ENCODE results near the gene SIAH3.
"Not testable (repeated sequence)": the region's sequence is repeated elsewhere in the genome, so short reads cannot be mapped to it uniquely, and the experiment has no call there.

SIAH3 gene, protein sequence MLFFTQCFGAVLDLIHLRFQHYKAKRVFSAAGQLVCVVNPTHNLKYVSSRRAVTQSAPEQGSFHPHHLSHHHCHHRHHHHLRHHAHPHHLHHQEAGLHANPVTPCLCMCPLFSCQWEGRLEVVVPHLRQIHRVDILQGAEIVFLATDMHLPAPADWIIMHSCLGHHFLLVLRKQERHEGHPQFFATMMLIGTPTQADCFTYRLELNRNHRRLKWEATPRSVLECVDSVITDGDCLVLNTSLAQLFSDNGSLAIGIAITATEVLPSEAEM

DNA sequence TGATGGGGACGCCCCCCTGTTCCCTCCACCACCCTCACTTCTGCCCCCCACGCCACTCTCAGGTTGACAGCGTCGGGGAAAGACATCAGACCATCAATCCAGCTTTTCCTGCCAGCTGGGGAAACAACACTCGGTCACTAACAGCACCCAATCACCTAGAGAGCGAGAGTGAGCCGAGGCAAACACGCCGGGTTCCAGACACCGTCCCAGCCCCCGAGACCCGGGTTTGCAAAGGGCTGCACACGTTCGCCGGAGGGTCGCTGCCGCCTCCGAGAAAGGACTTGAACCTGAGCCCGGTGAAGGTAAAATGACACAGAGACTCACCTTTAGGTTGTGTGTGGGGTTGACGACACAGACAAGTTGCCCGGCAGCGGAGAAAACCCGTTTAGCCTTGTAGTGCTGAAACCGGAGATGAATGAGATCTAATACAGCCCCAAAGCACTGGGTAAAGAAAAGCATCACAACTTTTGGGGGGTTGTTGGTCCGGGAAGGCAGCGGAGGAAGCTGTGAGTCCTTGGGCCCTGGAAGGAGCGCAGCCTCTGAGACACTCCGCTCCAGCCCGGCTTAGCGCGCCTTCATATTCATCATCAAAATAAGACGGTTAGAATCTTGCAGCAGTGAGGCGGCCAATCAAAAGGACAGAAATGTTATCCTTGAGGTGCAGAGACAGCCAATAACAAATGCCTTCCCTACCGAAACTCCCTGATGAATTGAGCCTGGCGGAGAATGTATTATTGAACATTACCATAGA is at the start of gene SIAH3:
Gene SIAH3 (minus strand): TSS at position 583 of the 751 bp plus-strand sequence. CDS start 124 bp downstream, at position 459.
- no peak for DNase-seq

DNA sequence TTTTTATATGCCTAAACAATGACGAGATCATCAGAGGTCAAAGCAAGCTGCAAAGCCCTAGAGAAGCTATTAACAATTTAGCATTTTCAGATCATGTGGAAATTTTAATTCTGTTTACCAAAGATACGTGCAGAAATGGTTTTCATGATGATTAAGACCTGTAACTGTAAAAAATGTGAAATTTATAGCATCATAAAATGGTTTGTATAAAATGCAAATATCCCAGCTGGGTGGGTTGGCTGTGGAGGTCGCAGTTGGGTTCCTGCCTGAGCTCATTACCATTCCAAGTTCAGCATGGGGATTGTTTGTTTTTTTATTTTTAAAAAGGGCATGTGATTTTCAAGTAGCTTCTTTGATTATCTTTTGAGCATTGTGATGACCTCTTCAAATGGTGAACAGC is 47.9 kb upstream of the SIAH3 start:
- DNase-seq = no peak

DNA sequence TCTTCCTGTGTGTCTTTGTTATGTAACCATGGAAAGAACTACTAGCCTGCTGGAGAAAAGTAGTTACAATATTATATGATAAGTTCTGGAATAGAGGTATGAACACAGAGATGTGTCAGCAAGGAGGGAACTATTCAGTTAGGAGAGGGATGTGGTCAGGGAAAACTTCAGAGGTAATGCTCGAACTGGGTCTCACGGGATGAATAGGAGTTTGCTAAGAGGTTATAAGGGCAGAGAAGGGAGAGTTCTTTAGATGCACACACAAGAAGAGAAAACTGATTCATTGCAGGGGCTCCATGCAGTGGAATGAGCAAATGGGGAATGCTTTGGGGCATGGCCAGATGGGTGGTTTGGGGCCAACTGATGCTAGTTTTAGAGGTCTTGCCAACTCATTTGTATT is 46.0 kb upstream of the SIAH3 start:
- no peak for DNase-seq

DNA sequence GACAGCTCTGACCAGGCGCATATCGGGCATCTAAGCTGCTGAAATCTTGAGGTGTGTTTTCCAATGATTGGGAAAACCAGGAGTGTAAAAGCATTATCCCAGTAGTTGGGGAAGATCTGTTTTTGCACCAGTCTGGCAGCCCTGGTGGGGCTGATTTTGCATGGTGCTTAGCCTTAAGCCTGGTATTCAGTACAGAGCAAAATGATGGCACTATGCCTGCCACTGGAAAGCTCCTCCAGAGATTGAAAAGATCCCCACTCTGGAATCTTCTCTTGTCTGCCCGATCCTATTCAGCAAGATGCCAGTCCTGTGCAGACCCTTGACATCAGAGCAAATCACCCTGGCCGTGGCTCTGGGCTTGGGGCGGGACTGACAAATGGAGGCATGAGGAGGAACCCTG is 44.7 kb upstream of the SIAH3 start:
- no peak for DNase-seq

DNA sequence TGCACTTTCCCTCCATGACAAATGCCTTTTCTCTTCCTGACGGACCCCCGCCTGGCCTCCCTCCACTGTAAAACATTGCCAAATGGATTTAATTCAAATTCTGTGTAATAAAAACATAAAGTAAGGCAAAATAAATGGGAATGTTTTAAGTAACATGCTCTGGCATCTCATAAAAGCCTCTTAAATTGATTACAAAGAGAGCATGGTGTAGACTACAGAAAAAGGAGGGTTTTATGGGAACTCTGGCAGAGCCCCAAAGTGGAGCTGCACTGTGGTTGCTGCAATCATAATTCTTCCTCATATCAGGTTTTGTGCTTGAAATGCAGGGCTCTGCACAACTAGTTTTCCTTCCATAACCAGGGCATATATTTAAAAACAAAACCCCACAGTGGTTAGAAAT is 44.3 kb upstream of the SIAH3 start:
- DNase-seq = no peak

DNA sequence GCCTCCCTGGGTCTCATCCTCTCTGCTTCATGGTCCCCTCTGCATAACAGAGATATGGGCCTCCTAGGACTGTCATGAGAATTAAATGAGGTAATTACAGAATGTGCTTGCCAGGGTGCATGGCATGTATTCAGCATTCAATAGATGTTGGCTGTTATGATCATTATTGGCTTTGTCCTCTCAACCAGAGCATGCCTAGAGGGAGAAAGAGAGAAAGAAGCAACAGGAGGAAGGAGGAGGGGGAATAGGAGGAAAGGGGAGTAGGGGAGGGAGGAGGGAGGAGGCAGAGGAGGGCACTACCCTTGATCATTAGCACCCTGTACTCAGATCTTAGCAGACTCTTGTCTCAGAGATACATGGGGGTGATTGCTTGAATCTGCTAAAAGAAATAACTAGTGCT is 41.0 kb upstream of the SIAH3 start:
- DNase-seq = no peak

DNA sequence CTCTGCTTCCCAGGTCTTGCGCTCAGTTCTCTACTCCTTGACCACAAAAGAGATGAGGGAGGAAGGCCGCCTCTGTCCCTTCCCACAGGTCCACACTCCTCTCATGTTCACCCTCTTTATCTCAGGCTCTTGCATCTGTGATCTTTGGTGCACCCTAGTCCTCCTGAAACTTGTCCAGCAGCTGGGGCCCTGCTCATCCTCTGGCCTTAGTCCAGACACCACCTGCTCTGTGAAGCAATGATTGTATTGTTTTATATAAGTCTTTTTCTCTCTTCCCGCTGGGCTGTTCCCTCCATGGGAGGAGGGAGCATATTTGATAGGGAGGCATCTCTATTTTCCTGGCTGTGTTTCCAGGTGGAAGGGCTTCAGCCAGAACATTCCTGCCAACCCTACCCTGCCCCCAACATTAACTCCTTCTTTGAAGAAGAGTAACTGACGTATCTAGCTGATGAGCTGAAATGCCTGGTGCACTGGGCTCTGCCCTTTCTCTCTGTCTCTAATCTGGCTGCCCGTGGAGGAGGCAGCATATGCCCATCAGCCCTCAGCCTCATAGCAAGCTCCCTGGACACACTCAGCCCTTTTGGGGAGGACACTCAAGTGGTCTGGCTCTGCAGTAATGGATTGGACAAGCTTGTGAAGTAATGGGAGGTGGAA is 38.2 kb upstream of the SIAH3 start:
- DNase-seq = no peak

DNA sequence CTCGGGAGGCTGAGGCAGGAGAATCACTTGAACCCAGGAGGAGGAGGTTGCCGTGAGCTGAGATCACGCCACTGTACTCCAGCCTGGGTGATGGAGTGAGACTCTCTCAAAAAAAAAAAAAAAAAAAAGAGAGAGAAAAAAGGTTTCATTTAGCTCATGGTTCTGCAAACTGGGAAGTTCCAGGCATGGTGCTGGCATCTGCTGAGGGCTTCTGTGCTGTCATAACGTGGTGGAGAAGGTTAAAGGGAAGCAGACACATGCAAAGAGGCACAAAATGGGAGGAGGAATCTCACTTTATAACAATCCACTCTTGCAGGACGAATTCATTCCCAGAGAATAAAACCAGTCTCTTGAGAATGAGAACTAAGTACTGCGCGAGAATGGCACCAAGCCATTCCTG is 34.9 kb upstream of the SIAH3 start:
- DNase-seq = no peak

DNA sequence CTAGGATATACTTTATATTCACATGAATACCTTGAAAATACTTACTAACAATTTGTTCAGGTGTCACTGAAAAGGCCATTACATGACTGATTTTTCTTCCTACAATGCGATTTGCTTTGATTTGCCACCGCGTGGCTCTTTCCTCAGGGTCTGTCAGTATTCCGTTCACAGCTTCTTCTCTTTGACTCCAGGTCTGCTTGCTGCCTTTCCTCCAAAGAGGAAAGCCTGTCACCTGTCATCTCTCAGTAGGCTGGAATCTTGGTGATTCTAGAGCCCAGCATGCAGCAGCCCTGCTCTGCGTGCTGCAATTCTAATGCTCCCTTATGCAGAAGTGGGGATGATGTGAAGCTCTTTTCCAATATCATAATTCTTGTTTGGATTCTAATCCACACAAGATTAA is 33.6 kb upstream of the SIAH3 start:
- DNase-seq = no peak

DNA sequence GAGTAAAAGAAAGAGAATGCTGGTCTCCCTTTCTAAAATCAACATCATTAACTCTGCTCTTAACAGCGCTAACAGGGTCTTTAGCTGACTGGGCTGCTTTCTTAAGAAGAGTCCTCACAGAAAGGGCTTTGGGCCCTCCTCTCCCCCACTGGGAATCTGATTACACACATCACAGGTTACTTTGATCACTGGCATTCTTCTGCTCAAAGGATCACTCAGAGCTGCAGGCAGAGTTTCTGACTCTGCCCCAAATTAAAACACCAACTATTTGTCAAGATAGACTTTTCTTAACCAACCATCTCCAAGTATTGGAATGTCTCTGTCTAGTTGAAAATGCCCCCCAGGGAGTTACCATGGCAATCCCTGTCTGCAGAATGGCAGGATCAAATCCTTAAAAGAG is 31.1 kb upstream of the SIAH3 start:
- no peak for DNase-seq

DNA sequence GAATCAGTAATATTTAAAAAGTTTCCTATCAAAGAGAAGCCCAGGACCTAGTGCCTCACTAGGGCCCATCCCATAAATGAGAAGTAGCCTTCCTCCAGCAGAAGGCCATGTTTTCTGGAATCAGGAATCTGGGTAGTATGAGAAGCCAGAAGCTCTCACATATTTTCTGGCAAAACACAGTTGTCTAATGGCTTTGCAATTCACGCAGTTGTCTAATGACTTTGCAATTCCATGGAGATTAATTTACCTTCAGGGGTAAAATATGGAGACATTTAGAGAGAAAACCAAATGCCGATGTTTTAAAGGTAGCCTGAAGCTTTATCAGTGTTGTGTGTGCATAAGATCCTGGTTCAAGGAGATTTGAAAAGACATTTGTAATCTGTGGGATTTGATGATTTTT is 29.8 kb upstream of the SIAH3 start:
- no peak for DNase-seq

DNA sequence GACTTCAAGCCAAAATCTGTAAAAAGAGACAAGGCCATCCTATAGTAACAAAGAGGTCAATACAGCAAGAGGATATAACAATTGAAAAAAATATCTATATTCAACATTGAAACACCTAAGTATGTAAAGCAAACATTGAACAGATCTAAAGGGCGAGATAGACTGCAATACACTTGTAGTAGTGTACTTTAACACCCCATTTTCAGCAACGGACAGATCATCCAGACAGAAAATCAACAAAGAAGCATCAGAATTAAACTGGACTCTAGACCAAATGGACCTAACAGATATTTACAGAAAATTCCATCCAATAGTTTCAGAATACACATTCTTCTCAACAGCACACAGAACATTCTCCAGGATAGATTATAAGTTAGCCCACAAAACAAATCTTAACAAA is 28.7 kb upstream of the SIAH3 start:
- DNase-seq = no peak

DNA sequence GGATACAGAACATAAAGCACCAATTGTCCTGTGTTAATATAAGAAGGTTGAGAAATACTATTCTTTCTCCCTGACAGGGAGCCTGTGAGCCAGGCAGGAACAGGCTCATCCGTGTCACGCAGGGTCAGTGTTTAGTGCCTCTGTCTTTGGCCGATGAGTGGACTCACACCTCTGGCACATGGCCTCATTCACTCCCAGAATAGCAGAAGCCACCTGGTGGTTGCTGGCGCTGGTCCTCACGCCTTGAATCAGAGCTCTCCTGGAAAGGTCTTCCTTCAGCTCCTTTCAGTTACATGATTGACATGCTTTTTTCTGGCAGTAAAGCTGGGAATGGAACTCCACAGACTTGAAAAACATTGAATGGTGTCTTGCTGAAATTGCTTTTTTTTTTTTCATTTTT is 28.1 kb upstream of the SIAH3 start:
- no peak for DNase-seq

DNA sequence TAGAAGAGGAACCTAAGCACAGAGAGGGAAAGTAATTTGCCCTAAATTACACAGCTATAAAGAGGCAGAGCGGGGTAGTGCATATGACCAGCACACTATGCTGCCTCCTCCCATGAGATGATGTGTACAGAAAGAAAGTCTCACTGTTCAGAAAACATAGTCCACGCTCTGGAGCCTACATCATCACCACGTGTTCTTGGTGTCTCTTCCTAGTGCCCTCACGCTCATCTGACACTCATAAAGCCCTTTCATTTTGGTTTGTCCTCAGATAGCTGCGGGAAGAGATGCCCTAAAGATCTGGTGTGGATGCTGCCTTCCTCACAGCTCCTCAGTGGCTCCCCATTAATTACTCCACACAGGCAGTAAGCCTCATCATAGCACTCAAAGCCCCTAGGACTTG is 27.4 kb upstream of the SIAH3 start:
- no peak for DNase-seq

DNA sequence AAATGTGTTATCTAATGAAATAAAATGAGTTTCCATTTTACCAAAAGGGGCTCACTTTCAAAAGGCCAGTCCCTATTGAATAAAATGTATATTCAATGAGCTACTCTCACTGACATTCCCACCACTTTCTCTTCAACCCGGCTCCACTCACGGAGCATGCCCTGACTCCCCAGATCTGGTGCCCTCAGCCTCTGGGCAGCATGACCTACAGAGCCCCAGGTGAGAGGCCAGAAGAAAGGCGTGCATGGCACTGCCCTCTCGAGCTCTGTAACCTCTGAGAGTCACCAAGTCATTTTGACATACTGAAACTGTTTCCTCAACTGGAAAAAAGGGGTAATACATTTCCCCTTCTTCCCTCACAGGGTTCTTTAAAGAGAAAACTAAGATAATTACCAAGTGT is 25.2 kb upstream of the SIAH3 start:
- no peak for DNase-seq

DNA sequence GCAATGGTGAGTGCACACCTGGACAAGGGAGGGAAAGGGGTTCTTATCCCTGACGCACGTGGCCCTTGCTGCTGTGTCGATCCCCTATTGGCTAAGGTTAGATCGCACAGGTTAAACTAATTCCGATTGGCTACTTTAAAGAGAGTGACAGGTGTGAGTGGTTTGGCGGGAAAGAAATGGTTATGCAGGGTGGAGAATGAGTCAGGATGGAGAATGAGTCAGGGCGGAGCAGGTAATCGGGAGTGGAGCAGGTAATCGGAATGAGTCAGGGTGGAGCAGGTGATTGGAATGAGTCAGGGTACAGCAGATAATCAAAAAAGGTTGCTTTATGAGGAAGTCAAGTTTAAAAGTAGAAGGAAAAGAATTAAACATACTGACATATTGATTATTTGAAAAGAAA is 24.4 kb upstream of the SIAH3 start:
- no peak for DNase-seq

DNA sequence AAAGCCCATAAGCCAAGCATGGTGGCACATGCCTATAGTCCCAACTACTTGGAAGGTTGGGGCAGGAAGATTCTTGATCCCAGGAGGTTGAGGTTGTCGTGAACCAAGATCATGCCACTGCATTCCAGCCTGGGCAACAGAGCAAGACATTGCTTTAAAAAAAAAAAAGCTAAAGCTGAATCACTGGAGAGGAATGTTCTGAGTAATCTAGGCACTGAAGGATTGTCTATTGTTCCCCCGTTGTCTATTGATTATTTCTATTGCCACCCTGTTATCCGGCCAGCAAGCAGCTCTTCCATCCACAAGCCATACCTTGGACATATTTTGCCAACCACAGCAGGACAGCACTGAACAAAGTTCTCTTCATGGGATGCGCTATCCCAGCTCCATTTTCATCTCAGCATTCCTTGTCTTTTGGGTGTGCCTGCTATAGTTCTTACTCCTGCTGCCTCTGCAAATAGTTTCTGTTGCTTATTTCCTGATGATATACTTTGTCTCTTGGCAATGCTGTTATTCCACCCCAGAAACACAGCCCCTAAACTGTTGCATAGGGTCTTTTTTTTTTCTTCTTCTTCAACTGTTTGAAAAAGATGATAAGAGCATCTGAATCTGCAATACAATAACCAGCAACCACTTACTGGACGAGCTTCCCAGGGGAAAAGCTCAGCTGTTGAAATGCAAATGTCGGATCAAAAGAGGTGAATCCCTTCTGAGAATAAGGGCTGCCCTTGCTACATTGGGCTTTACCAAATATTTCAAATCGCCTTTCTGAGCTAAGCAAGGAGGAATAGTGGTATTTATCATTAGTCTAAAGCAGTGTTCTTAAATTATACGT is 22.2 kb upstream of the SIAH3 start:
- DNase-seq = no peak

DNA sequence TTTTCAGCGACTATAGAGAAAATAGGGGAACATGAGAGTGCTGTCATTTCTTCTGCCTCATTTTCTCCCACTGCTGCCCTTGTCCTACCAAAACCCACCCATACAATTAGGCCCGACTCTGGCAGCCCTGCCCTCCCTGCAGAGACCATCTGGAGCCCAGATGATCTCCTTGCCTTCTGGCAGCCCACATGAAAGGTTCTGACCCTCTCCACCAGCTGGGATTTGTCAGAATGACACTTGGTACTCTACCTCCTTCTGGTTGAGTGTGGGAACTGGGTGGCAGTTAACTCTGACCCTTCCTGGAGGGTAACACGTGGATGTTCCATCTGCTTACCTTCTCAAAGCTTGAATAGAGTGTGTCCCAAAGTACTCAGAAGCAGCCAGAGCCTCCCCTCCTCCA is 21.0 kb upstream of the SIAH3 start:
- DNase-seq = peak; percentile 50

DNA sequence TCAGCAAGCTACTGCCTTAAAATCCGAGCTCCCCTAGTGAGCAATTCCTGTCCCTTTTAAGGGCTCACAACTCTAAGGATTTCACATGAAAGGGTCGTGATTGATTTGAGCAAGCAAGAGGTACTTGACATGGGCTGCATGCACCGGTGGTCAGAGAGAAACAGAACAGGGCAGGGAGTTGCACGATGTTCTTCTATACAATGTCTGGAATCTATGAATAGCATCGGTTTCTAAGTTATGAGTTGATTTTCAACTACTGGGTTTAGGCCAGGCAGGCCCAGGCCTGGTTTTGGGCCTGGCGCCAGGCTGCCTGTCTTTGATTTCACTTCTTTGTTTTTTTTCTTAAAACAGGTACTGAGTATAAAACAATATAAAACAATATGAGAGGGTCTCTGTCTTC is 19.6 kb upstream of the SIAH3 start:
- not testable (repeated sequence) for DNase-seq

DNA sequence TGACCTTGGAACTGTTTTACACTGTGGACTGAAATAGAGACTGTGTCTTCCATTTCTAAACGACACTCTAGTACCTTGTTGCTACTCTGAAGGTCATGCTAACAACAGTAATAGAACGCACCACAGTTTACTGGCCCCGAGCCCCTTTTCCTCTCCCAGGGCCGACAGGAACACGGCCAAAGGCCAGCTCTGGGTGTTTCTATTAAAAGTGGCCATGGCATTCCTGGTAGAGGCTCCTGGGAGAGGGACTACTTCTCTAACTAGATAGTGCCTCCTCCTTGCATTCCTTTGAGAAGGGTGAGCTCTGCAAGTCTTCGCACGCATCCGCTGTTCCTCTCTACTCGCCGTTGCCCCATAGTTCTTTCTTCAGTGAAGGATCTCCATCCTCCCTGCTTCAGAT is 18.7 kb upstream of the SIAH3 start:
- DNase-seq = no peak

DNA sequence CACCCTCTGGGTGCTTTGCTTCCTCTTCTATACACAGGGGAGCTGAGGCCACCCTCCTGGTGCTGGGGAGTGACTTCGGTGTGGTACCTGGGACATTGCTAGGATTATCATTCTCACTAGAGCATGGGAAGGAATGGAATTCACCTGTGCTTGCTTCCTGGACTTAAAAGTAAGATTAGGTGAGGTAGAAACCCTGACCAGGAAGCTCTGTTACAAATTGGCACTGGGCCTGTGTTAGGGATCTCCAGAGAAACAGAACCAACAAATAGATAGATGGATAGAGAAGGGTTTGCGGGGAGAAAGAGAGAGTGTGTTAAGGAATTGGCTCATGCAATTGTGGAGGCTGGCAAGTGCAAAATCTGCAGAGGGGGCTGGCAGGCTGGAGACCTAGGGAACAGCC is 13.9 kb upstream of the SIAH3 start:
- DNase-seq = no peak

DNA sequence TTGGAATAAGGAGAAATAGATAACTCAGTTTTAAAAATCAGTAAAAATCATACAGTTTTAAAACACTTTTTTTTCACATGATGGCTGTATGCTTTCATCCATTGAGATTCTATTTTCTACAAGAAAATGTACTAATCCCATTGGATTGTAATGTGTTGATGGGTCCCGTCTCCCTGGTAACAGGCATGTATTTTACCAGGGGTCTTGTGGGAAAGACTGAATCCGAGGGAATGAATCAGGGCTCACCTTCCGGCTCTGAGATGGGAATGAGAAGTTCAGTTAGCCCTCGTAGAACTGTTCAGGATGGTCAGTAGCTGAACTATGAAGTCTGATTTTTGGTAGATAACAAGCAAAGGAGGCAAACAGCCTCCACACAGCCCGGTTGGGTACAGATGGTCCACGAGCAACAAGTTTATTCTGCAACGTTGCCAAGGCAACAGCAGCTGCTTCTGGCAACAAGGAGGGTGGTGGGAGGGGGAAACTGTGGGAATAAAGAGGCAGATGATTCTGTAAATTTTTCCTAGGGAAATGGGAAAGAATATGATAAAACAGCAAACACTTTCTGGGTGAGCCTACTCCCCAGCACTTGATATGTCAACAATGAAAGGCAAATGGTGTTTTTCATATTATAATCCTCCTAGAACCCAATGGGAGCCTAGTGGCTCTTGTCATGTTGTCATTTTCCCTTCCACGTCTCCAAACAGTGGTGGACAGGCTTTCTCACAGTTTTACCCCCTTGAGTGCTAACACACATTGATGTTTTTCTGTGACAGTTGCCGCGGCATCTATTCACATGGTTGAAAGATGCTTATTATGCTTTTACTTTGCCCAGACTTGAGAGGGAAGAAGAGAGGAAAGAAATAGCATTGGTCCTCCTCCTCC is 12.4 kb upstream of the SIAH3 start:
- peak; percentile 6 for DNase-seq
